ENCODE data around the gene GABRB2. TPM values are rescaled to one million over a fixed set of nuclear protein-coding genes. Genes with fewer than 3 reads are reported as not detected.

Gene GABRB2
- total RNA-seq, 2 experiments from 2014 or later = not detected

DNA sequence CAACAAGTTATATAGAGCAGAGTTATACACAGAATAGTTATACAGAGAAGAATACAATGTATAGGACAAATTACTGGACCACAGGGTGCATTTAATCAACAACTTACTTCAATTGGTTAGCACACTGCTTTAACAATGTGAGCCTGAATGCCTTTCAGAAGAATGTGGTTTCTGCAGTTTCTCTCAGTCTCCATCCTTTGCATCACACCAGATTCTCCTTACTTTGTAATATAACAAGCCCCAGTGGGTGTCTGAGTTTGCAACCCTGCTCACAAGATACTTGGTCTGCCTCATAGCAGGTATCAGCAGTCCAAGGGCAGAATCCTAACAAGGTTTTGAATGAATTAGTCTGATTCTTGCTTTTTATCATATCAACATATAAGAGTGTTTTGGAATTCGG is 114.6 kb downstream of the GABRB2 start:
- POLR2A ChIA-PET = no interaction called here
- H3K4me1 Mint-ChIP-seq = no peaks in the 10 kb centered on the region
- no peak overlapping the region for H3K4me3 Mint-ChIP-seq
- DNase-seq (no peak), ATAC-seq (ENCODE audit: low read depth) (no peak)
- no peaks in the 10 kb centered on the region for H3K27me3 Mint-ChIP-seq
- H3K9me3 Mint-ChIP-seq = no peaks in the 10 kb centered on the region
- no peaks in the 10 kb centered on the region for H3K36me3 Mint-ChIP-seq
- no peak overlapping the region for H3K27ac Mint-ChIP-seq

DNA sequence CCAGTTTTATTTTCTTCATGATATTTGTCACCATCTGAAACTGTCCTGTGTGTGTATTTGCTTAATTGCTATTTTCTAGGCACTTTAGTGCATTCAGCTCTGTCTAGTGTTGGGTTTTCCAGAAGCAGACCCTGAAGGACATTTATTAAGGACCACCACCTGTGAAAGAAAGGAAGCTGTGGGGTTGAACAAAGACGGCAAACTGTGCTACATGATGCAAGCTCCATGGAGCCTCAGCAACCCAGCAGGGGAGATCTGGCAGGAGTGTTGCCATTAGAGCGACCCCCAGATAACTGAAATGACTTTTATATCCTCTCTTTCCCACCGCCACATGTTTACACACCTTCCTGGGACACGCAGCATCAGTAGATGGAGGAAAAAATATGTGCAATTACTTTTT is 125.5 kb downstream of the GABRB2 start:
- no peaks in the 10 kb centered on the region for H3K4me1 Mint-ChIP-seq
- H3K9me3 Mint-ChIP-seq = no peaks in the 10 kb centered on the region
- H3K36me3 Mint-ChIP-seq = no peaks in the 10 kb centered on the region
- ATAC-seq (ENCODE audit: low read depth) (no peak), DNase-seq (no peak)
- H3K27me3 Mint-ChIP-seq = peaks cover 3% of the 10 kb centered on the region
- H3K27ac Mint-ChIP-seq = no peak overlapping the region
- POLR2A ChIA-PET = no interaction called here
- no peak overlapping the region for H3K4me3 Mint-ChIP-seq

DNA sequence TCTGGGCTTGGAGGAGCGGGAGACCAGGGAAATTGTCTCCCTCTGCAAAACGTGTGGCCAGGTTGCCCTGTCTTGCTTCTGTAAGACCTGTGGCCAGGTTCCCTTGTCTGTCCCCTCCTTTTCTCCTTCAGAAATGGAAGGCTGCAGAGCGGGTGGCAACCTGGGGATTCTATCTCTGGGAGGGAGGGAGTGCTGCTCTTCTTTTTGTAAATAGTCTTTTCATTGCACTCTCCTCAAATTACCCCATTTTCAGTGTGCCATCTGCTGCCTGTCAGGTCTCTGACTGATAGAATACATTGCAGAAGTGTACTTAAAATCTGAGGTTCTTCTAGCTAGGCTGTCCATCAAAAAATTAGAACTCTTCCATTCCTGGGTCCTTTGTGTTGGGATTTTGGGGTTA is 126.0 kb downstream of the GABRB2 start:
- no peak overlapping the region for H3K27ac Mint-ChIP-seq
- peaks cover 3% of the 10 kb centered on the region for H3K27me3 Mint-ChIP-seq
- POLR2A ChIA-PET = no interaction called here
- DNase-seq (no peak), ATAC-seq (ENCODE audit: low read depth) (no peak)
- no peak overlapping the region for H3K4me3 Mint-ChIP-seq
- H3K36me3 Mint-ChIP-seq = no peaks in the 10 kb centered on the region
- H3K9me3 Mint-ChIP-seq = no peaks in the 10 kb centered on the region
- no peaks in the 10 kb centered on the region for H3K4me1 Mint-ChIP-seq

DNA sequence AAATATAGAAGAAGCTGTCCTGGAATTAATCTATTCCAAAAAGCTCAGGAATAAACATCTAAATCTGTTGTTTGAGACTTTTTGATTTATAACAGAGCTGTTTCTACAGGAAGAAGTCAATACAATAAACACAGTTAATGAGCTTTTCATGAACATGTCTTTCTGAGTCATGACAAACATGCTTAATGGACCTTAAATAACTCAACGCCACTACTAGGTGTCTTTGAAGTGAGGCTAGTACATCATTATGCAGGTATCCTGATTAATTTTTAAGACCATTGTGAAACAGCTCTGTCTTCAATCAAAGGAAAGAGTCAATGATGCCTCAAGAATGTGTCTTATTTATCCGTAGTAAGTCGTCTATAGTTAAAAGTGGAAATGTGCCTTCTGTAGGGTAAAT is 131.6 kb downstream of the GABRB2 start:
- POLR2A ChIA-PET = no interaction called here
- H3K9me3 Mint-ChIP-seq = no peaks in the 10 kb centered on the region
- ATAC-seq (ENCODE audit: low read depth) (no peak), DNase-seq (no peak)
- no peaks in the 10 kb centered on the region for H3K4me1 Mint-ChIP-seq
- no peak overlapping the region for H3K27ac Mint-ChIP-seq
- no peaks in the 10 kb centered on the region for H3K36me3 Mint-ChIP-seq
- H3K27me3 Mint-ChIP-seq = peaks cover 3% of the 10 kb centered on the region
- no peak overlapping the region for H3K4me3 Mint-ChIP-seq

DNA sequence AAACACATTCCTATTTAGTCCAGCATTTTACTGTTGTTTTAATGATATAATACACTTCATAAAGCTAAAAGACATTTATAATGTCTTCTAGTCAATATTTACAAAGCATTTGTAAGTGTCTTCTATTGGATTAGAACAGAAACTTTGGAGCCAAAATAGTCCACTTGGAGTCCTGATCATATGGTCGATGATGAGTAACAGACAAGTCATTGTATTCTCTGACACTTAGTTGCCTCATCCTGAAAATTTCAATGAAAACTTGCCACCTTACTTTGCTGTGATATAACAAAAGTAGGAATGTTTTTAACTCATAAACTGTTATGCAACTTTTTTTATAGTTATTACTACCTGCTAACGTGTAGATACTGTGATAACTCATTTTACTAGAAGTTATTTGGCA is 132.5 kb downstream of the GABRB2 start:
- H3K36me3 Mint-ChIP-seq = no peaks in the 10 kb centered on the region
- H3K4me1 Mint-ChIP-seq = no peaks in the 10 kb centered on the region
- peaks cover 3% of the 10 kb centered on the region for H3K27me3 Mint-ChIP-seq
- no peak overlapping the region for H3K4me3 Mint-ChIP-seq
- ATAC-seq (ENCODE audit: low read depth) = no peak
- H3K27ac Mint-ChIP-seq = no peak overlapping the region
- DNase-seq = no peak
- H3K9me3 Mint-ChIP-seq = no peaks in the 10 kb centered on the region
- POLR2A ChIA-PET = no interaction called here

DNA sequence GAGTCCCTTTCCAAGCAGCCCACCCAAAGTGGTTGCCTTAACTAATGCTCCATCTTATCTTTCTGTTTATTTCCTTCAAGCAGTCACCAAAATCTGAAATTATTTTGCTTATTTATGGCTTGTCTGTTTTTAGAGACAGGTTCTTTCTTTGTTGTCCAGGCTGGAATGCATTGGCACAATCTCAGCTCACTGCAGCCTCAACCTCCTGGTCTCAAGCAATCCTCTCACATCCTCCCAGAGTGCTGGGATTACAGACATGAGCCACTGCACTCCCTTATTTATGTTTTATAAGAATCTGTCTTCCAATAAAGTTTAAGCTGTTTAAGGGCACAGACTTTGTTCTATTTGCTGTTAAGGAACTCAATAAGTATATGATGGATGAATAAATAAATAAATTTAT is 133.7 kb downstream of the GABRB2 start:
- Mint-ChIP-seq H3K4me1 (no peaks in the 10 kb centered on the region), H3K27ac (no peak overlapping the region), H3K4me3 (no peak overlapping the region), H3K9me3 (no peaks in the 10 kb centered on the region), H3K36me3 (no peaks in the 10 kb centered on the region), H3K27me3 (no peaks in the 10 kb centered on the region)
- no peak for DNase-seq
- ATAC-seq (ENCODE audit: low read depth) = no peak
- POLR2A ChIA-PET = no interaction called here

DNA sequence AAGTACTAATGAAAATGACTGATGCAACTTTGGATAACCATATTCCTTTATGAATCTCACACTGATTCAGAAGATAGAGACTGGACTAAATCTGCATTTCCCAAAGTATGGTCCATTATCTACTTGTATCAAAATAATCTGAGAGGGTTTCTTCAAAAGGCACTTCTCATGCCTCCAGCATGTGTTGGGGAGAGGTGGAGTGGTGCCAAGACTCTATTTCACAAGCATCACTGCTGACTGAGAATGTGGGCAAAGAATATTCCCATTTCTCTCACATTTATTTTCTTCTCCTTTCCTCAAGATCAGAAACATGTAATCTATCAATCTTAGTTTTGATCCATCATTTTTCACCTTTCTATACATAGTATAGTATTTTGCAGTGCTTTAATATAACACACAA is 135.4 kb downstream of the GABRB2 start:
- Mint-ChIP-seq H3K36me3 (no peaks in the 10 kb centered on the region), H3K9me3 (no peaks in the 10 kb centered on the region), H3K4me1 (no peaks in the 10 kb centered on the region), H3K4me3 (no peak overlapping the region), H3K27ac (no peak overlapping the region), H3K27me3 (no peaks in the 10 kb centered on the region)
- no peak for ATAC-seq (ENCODE audit: low read depth)
- no peak for DNase-seq
- POLR2A ChIA-PET = no interaction called here

DNA sequence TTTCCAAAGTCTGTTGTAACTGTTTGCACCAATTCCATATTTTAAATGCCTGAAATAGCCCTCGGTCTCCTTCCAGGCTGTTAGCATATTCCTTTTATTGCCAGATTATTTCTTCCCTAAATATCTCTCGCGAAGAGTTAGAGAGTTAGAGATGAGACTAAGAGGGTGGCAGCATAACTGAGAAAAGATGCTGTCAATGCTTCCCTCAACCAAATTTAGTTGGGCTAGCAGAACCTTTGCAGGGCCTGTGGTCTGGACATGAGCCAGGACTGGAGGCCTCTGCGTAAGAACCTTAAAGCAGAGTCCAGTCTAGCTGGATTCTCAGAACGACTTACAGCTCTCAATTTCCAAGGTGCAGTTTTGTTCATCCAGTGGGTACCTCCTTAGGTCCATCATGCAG is 135.9 kb downstream of the GABRB2 start:
- Mint-ChIP-seq H3K4me1 (no peaks in the 10 kb centered on the region), H3K4me3 (no peak overlapping the region), H3K27me3 (no peaks in the 10 kb centered on the region), H3K27ac (no peak overlapping the region), H3K36me3 (no peaks in the 10 kb centered on the region), H3K9me3 (no peaks in the 10 kb centered on the region)
- ATAC-seq (ENCODE audit: low read depth) (no peak), DNase-seq (no peak)
- POLR2A ChIA-PET = no interaction called here

DNA sequence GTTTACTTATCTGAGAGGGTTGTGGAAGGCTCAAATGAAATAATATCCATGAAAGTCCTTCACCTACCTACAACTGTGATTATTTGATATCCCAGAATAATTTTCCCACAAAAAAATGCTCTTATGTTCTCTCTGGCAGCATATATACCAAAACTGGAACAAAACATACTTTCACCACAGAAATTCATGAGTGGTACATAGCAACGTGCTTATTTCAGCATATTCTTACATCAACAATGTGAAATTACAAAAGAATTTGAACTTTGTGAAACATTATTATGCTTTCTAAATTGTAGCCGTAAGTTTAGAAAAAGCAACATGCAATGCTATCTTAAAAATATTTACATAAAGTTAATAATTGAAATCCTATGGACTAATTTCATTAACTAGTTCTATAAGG is 137.1 kb downstream of the GABRB2 start:
- H3K4me3 Mint-ChIP-seq = no peak overlapping the region
- DNase-seq (no peak), ATAC-seq (ENCODE audit: low read depth) (no peak)
- no peak overlapping the region for H3K27ac Mint-ChIP-seq
- H3K9me3 Mint-ChIP-seq = no peaks in the 10 kb centered on the region
- no peaks in the 10 kb centered on the region for H3K36me3 Mint-ChIP-seq
- no peaks in the 10 kb centered on the region for H3K4me1 Mint-ChIP-seq
- POLR2A ChIA-PET = no interaction called here
- H3K27me3 Mint-ChIP-seq = no peaks in the 10 kb centered on the region

DNA sequence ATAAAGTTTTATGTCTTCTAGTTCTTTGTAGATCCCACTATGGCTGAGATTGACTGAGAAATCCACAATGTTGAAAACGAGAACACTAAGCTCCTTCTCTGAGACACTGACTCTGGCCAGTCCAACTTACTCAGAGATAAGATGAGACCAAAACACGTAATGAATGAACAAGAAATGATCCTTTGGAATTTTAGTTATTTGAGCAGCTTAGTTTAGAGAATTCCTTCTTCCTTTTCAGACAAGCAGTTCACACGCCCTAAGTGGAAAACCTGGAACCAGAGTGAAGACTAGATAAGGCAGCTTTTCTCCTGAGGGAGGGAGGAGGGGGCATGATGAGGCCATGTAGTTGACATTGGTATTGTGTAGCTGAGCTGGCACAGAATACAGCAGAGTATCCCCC is 139.6 kb downstream of the GABRB2 start:
- POLR2A ChIA-PET = no interaction called here
- H3K36me3 Mint-ChIP-seq = no peaks in the 10 kb centered on the region
- no peaks in the 10 kb centered on the region for H3K9me3 Mint-ChIP-seq
- H3K4me1 Mint-ChIP-seq = no peaks in the 10 kb centered on the region
- DNase-seq (no peak), ATAC-seq (ENCODE audit: low read depth) (no peak)
- no peak overlapping the region for H3K4me3 Mint-ChIP-seq
- no peaks in the 10 kb centered on the region for H3K27me3 Mint-ChIP-seq
- no peak overlapping the region for H3K27ac Mint-ChIP-seq

DNA sequence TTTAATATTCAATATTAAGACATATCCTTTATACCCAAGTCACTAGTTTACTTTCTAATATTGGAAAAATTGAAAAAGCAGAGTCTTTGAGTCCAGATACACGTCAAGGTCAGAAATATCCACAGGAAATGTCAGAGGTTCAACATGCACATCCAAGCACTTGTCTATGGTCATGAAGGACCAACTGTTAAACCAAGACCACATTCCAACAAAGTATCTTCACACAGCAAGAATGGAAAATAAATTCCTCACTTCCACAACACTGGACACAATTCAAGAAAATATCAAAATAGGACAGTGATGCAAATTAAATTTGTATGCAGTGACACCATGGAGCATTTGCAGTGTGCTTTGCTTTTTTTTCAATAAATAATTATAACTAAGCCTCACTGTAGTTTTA is 142.5 kb downstream of the GABRB2 start:
- ATAC-seq (ENCODE audit: low read depth) (no peak), DNase-seq (no peak)
- Mint-ChIP-seq H3K27me3 (no peaks in the 10 kb centered on the region), H3K4me1 (no peaks in the 10 kb centered on the region), H3K36me3 (no peaks in the 10 kb centered on the region), H3K4me3 (no peak overlapping the region), H3K9me3 (no peaks in the 10 kb centered on the region), H3K27ac (no peak overlapping the region)
- POLR2A ChIA-PET = no interaction called here

DNA sequence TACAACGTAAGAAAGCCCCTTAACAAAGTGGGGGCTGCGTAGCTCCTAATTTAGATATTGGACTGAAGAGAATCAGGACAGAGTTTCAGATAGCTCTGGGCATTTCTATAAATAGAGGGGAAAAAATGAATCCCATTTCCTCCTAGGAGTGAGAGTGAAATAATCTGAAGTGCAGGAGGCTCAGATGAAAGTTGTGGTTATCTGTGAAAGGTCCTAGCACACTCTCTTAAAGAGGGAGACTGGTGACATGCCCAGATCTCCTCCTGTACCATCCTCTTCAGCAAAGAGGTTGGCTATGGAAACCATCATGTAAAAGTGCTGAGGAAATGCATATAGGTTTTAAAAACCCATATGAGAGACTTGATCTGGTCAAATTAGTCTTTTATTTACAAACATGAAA is 143.4 kb downstream of the GABRB2 start:
- Mint-ChIP-seq H3K9me3 (no peaks in the 10 kb centered on the region), H3K27me3 (no peaks in the 10 kb centered on the region), H3K4me1 (no peaks in the 10 kb centered on the region), H3K4me3 (no peak overlapping the region), H3K27ac (no peak overlapping the region), H3K36me3 (no peaks in the 10 kb centered on the region)
- DNase-seq = no peak
- no peak for ATAC-seq (ENCODE audit: low read depth)
- POLR2A ChIA-PET = no interaction called here

DNA sequence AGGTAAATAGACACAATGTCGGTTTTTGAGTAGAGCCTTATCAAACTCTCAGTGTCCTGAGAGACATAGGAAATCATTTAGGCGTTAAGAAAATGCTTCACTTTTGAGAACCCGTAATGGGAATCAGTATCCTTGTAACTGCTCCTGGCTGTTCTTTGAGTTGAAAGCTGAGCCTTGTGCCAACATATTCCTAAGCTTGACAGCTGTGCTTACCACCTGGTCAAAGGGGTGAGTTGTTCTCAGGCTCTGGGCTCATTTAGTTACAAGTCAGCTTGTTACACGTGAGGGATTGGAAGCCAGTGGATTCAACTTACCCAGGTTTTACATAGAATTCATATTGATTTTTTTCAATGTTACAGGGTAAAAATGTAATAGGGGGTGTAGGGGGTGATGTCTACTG is 145.9 kb downstream of the GABRB2 start:
- Mint-ChIP-seq H3K4me1 (no peaks in the 10 kb centered on the region), H3K4me3 (no peak overlapping the region), H3K27me3 (no peaks in the 10 kb centered on the region), H3K9me3 (no peaks in the 10 kb centered on the region), H3K36me3 (no peaks in the 10 kb centered on the region), H3K27ac (no peak overlapping the region)
- DNase-seq = no peak
- POLR2A ChIA-PET = no interaction called here
- ATAC-seq (ENCODE audit: low read depth) = no peak

DNA sequence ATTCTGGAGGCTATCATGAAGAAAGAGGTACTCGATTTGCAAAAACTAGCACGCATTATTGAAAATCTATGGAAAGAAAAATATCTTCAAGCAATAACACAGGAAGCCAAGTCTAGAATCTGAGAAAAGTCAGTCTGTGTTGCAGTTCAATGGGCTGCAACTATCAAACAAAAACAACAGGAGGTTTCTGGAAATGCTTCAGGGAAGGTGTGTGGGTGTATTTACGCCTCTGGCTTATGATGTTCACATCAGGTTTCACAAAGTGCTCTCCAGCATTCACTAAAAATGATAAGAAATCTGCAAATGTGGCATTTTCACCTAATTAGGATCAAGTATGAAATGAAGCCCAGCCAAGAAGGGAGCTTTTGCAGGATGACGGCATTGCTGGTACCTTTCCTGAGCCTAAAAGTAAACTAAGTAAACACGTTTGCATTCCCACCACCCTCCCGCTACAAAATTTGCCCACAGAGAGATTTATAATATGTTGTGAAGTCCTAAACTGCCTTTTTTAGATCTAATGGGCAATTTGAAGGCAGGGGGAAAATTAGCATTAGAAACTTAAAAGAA is 146.4 kb downstream of the GABRB2 start:
- no peak overlapping the region for H3K4me3 Mint-ChIP-seq
- ATAC-seq (ENCODE audit: low read depth) = no peak
- POLR2A ChIA-PET = no interaction called here
- no peaks in the 10 kb centered on the region for H3K27me3 Mint-ChIP-seq
- H3K9me3 Mint-ChIP-seq = no peaks in the 10 kb centered on the region
- no peaks in the 10 kb centered on the region for H3K36me3 Mint-ChIP-seq
- no peak for DNase-seq
- no peaks in the 10 kb centered on the region for H3K4me1 Mint-ChIP-seq
- H3K27ac Mint-ChIP-seq = no peak overlapping the region

DNA sequence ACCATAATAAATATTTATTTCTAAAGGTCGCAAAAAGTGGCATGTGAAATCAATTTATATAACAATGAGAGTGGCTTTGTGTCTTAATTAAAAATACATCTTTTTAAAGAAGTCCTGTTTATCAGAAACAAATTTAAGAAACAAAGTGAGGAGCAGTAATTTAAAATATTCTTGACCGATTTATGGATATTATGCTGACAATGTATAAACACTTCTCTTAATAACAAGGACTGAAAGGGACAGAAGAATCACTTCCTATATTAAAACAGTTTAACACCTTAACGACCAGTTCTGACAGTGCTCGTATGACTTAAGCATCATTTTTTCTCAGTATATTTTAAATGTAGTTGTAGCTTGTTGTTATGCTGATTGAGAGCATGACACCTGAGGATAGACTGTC is 149.1 kb downstream of the GABRB2 start:
- POLR2A ChIA-PET = no interaction called here
- Mint-ChIP-seq H3K36me3 (no peaks in the 10 kb centered on the region), H3K4me1 (no peaks in the 10 kb centered on the region), H3K27me3 (no peaks in the 10 kb centered on the region), H3K9me3 (no peaks in the 10 kb centered on the region), H3K27ac (no peak overlapping the region), H3K4me3 (no peak overlapping the region)
- no peak for ATAC-seq (ENCODE audit: low read depth)
- DNase-seq = no peak

All from activated naive CD8-positive, alpha-beta T cell treated with anti-CD3 and anti-CD28 coated beads, Interleukin-2, amount 10 ng/mL, durations not matched to agents 7 days and 5 days (primary cell).